Trophoblast cell (in vitro differentiated cells and primary cell): Measurements from ENCODE around the gene SCN4A.

Experiments
- DNase-seq, 2 donors: peaks; one replicate each; pipeline ENCODE4 v3.0.0-alpha.2; 2016
- H2AFZ ChIP-seq: 2 replicates; pipeline ENCODE4 v1.6.1; 2013; ENCODE audit warnings: low read length, moderate library complexity, mild to moderate bottlenecking; ENCODE audit not compliant: insufficient read depth, poor library complexity
- H2AK5ac ChIP-seq: 2 replicates; pipeline ENCODE4 v1.6.1; 2013; ENCODE audit warnings: mild to moderate bottlenecking, low read length
- H2BK120ac ChIP-seq: 2 replicates; pipeline ENCODE4 v1.6.1; 2013; ENCODE audit warnings: low read length, mild to moderate bottlenecking, moderate library complexity; ENCODE audit not compliant: insufficient read depth, poor library complexity
- H2BK12ac ChIP-seq: 2 replicates; pipeline ENCODE4 v1.6.1; 2013; ENCODE audit warnings: mild to moderate bottlenecking, low read length, moderate library complexity
- H2BK5ac ChIP-seq: 2 replicates; pipeline ENCODE4 v1.6.1; 2013; ENCODE audit warnings: low read length, low read depth, moderate library complexity, mild to moderate bottlenecking; ENCODE audit not compliant: poor library complexity
- H3K14ac ChIP-seq: 2 replicates; pipeline ENCODE4 v1.6.1; 2013; ENCODE audit warnings: mild to moderate bottlenecking, low read length
- H3K18ac ChIP-seq: 2 replicates; pipeline ENCODE4 v1.6.1; 2013; ENCODE audit warnings: mild to moderate bottlenecking, low read length
- H3K23ac ChIP-seq: 2 replicates; pipeline ENCODE4 v1.6.1; 2013; ENCODE audit warnings: low read length
- H3K27ac ChIP-seq: 2 replicates; pipeline ENCODE4 v1.5.1; 2013; ENCODE audit warnings: low read depth, mild to moderate bottlenecking, inconsistent platforms, low read length, moderate library complexity
- H3K27me3 ChIP-seq: 2 replicates; pipeline ENCODE4 v1.6.1; 2013; ENCODE audit warnings: inconsistent platforms, mild to moderate bottlenecking, low read length, moderate library complexity; ENCODE audit not compliant: insufficient read depth
- H3K36me3 ChIP-seq, 2 experiments: 1 replicate in 1 of 2; 2 replicates in 1 of 2; pipeline ENCODE4 v1.6.1; 2013; ENCODE audit warnings: low read length in 2 of 2, mild to moderate bottlenecking in 2 of 2, moderate library complexity in 1 of 2; ENCODE audit not compliant: insufficient read depth in 2 of 2, control insufficient read depth in 1 of 2
- H3K4ac ChIP-seq: 2 replicates; pipeline ENCODE4 v1.6.1; 2013; ENCODE audit warnings: low read depth, mild to moderate bottlenecking, low read length, moderate library complexity
- H3K4me1 ChIP-seq, 2 experiments: 1 replicate in 1 of 2; 2 replicates in 1 of 2; pipeline ENCODE4 v1.6.1; 2013; ENCODE audit warnings: low read length in 2 of 2, mild to moderate bottlenecking in 2 of 2, moderate library complexity in 1 of 2; ENCODE audit not compliant: insufficient read depth in 2 of 2, control insufficient read depth in 1 of 2
- H3K4me2 ChIP-seq: 2 replicates; pipeline ENCODE4 v1.6.1; 2013; ENCODE audit warnings: inconsistent platforms, mild to moderate bottlenecking, low read length, moderate library complexity
- H3K4me3 ChIP-seq: 2 replicates; pipeline ENCODE4 v1.5.1; 2013; ENCODE audit warnings: mild to moderate bottlenecking, low read depth, low read length, inconsistent platforms
- H3K79me1 ChIP-seq: one replicate; pipeline ENCODE4 v1.6.1; 2013; ENCODE audit warnings: low read length
- H3K79me2 ChIP-seq: 2 replicates; pipeline ENCODE4 v1.6.1; 2013; ENCODE audit warnings: low read length, mild to moderate bottlenecking; ENCODE audit not compliant: control insufficient read depth, insufficient read depth, poor library complexity
- H3K9ac ChIP-seq: 2 replicates; pipeline ENCODE4 v1.6.1; 2013; ENCODE audit warnings: mild to moderate bottlenecking, low read length
- H3K9me3 ChIP-seq: 2 replicates; pipeline ENCODE4 v1.6.1; 2013; ENCODE audit warnings: low read depth, mild to moderate bottlenecking, control low read depth, inconsistent platforms, low read length; ENCODE audit not compliant: insufficient read depth
- H4K12ac ChIP-seq: 2 replicates; pipeline ENCODE4 v1.6.1; 2013; ENCODE audit warnings: low read depth, mild to moderate bottlenecking, low read length, moderate library complexity
- H4K8ac ChIP-seq: 2 replicates; pipeline ENCODE4 v1.6.1; 2013; ENCODE audit warnings: low read depth, mild to moderate bottlenecking, low read length, moderate library complexity
- H4K91ac ChIP-seq: one replicate; pipeline ENCODE4 v1.6.1; 2013; ENCODE audit warnings: low read depth, mild to moderate bottlenecking, low read length, moderate library complexity
- WGBS: extraction: QIAGEN DNeasy Blood & Tissue Kit; methylation state at CpG from one replicate; pipeline ENCODE4 v1.1.7; 2013; ENCODE audit warnings: missing lambda C conversion rate; ENCODE audit not compliant: insufficient read length, insufficient coverage; ENCODE audit errors: extremely low coverage; 5-methylcytosine and 5-hydroxymethylcytosine counted together

Gene SCN4A

DNA sequence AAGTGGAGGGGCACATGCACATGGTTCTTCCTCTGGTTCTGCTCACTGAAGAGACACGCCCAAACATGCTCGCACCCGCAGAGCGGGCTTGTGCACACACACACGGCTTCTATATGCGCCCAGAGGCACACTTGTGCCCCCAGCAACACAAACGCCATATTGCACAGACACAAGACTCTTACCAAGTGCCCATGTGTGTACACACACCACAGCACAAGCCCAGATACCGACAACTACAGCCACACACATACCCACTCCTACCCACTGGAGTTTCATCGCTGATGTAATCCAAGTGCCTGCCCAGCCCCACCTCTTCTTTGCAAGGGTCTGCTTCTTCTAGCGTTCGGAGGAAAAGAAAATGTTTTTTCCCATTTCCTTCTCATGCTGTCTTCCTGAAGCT lies 18.9 kb upstream of the SCN4A start:
- DNase-seq, result no peak
- Histone ChIP-seq H2BK12ac (no peak overlapping the region), H3K36me3 (no peaks in the 10 kb centered on the region), H4K8ac (no peak overlapping the region), H3K79me2 (no peaks in the 10 kb centered on the region), H3K79me1 (no peaks in the 10 kb centered on the region), H3K4ac (no peak overlapping the region), H3K4me3 (no peak overlapping the region), H3K23ac (no peak overlapping the region), H3K4me2 (no peak overlapping the region), H2AK5ac (no peak overlapping the region), H4K91ac (no peak overlapping the region), H4K12ac (no peak overlapping the region), H3K9ac (no peak overlapping the region), H2AFZ (no peak overlapping the region), H2BK5ac (no peak overlapping the region), H3K27ac (no peak overlapping the region), H3K18ac (no peak overlapping the region), H3K14ac (no peak overlapping the region), H2BK120ac (no peak overlapping the region), H3K27me3 (no peaks in the 10 kb centered on the region), H3K4me1 (no peaks in the 10 kb centered on the region), H3K9me3 (peaks cover 3% of the 10 kb centered on the region)
- WGBS, result no CpG with 5 or more reads among the region's 11 CpGs

DNA sequence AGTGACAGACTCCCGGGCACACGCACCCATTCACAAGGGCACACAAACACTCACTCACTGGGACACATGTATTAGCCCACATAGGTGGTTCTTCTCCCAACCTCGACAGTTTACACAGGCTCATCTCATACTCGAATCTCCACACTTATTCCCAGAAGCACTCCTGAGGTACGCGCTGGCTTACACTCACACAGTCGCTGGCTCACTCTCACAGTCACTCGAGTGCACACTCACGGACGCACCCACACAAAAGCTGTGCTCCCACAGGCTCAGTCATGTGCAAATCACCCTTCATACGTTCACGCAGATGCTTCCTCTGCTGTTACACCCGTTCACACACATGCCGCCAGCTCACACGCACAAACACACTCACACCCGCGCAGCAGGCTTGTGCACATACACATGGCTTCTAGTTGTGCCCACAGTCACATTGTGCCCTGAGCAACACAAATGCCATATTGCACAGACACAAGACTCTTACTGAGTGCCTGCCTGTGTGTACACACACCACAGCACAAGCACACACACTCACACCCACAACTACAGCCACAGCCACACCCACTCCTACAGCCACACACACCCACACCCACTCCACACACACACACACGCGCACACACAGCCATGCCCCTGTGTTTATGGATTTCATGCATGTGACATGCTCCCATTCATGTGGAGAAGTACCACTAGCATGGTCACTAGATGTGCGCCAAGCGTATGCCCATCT lies 17.1 kb upstream of the SCN4A start:
- Histone ChIP-seq H3K4me1 (no peaks in the 10 kb centered on the region), H3K23ac (no peak overlapping the region), H3K79me1 (no peaks in the 10 kb centered on the region), H3K79me2 (no peaks in the 10 kb centered on the region), H4K12ac (no peak overlapping the region), H3K4me3 (peak overlapping the region; percentile 55), H3K27me3 (no peaks in the 10 kb centered on the region), H2AK5ac (no peak overlapping the region), H3K14ac (no peak overlapping the region), H2BK120ac (no peak overlapping the region), H3K4me2 (no peak overlapping the region), H4K8ac (no peak overlapping the region), H2AFZ (no peak overlapping the region), H3K9me3 (peaks cover 3% of the 10 kb centered on the region), H4K91ac (no peak overlapping the region), H2BK12ac (no peak overlapping the region), H3K36me3 (no peaks in the 10 kb centered on the region), H3K27ac (no peak overlapping the region), H3K4ac (no peak overlapping the region), H2BK5ac (no peak overlapping the region), H3K18ac (no peak overlapping the region), H3K9ac (no peak overlapping the region)
- WGBS, result no CpG with 5 or more reads among the region's 21 CpGs
- no peak for DNase-seq

GRCh38 chr17:63988741-63989621 lies 16.3 kb upstream of the SCN4A start:
- Histone ChIP-seq H2AK5ac (no peak overlapping the region), H3K14ac (no peak overlapping the region), H3K4ac (no peak overlapping the region), H2BK12ac (no peak overlapping the region), H2BK5ac (no peak overlapping the region), H3K18ac (no peak overlapping the region), H3K79me2 (no peaks in the 10 kb centered on the region), H4K8ac (no peak overlapping the region), H3K79me1 (no peaks in the 10 kb centered on the region), H3K9me3 (peaks cover 3% of the 10 kb centered on the region), H3K27ac (no peak overlapping the region), H2AFZ (no peak overlapping the region), H4K91ac (no peak overlapping the region), H3K9ac (no peak overlapping the region), H3K4me2 (no peak overlapping the region), H3K4me1 (no peaks in the 10 kb centered on the region), H3K4me3 (no peak overlapping the region), H3K23ac (no peak overlapping the region), H4K12ac (no peak overlapping the region), H3K27me3 (no peaks in the 10 kb centered on the region), H2BK120ac (no peak overlapping the region), H3K36me3 (no peaks in the 10 kb centered on the region)
- no peak for DNase-seq
- WGBS, result no CpG with 5 or more reads among the region's 35 CpGs

DNA sequence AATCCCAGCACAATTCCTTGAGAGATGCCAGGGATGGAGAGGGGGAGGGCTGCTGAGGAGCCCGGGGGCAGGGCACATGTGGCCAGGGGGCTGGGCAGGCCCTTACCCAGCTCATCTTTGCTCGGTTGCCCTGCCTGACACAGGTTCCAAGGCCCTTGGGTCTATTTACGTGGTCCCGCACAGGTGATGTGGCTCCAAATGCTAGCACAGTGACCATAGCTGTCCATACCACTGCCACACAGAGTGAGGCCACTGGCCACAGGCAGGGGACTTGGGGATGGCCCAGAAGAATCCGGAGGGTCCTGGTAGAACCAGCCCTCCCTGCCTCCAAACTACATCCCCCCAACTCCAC lies 15.4 kb upstream of the SCN4A start:
- Histone ChIP-seq H3K23ac (no peak overlapping the region), H3K27ac (no peak overlapping the region), H3K4ac (no peak overlapping the region), H2AK5ac (no peak overlapping the region), H2BK12ac (no peak overlapping the region), H4K8ac (no peak overlapping the region), H4K12ac (no peak overlapping the region), H3K4me1 (no peaks in the 10 kb centered on the region), H2BK120ac (no peak overlapping the region), H4K91ac (no peak overlapping the region), H3K18ac (no peak overlapping the region), H3K4me2 (no peak overlapping the region), H3K79me2 (no peaks in the 10 kb centered on the region), H3K9me3 (no peaks in the 10 kb centered on the region), H3K36me3 (no peaks in the 10 kb centered on the region), H3K79me1 (no peaks in the 10 kb centered on the region), H3K4me3 (no peak overlapping the region), H3K14ac (no peak overlapping the region), H3K9ac (no peak overlapping the region), H2BK5ac (no peak overlapping the region), H2AFZ (no peak overlapping the region), H3K27me3 (no peaks in the 10 kb centered on the region)
- no CpG with 5 or more reads among the region's 5 CpGs for WGBS
- no peak for DNase-seq
